OCI-LY7 (cell line): ENCODE results near the gene RSPH1. TPM values are rescaled to one million over a fixed set of nuclear protein-coding genes. Genes with fewer than 3 reads are reported as not detected.

ENCODE experiments used
- BruUV-seq: library from RNA; stranded (reverse); fragments of 400-500 nt; replicated peaks from 2 replicates; lab custom pipeline; 2021; lab: Mats Ljungman, UMichigan
- CTCF ChIA-PET: fragments of 300-600 bp; sonication (Branson Sonifier 250); formaldehyde crosslinking; loops from one replicate; lab custom pipeline; 2022; ENCODE audit warnings: antibody characterized with exemption; ENCODE audit not compliant: unreplicated experiment; lab: Charles Lee
- POLR2A ChIA-PET: fragments of 300-600 bp; sonication (Branson Sonifier 250); formaldehyde crosslinking; loops from one replicate; lab custom pipeline; 2022; ENCODE audit warnings: antibody characterized with exemption; lab: Charles Lee
- DNase-seq: peaks from one replicate; pipeline ENCODE4 v3.0.0-alpha.2; 2015; ENCODE audit warnings: low spot score
- H2AFZ ChIP-seq: fragments of 200-600 bp; sonication (generic), shearing (Covaris generic); 2 replicates; pipeline ENCODE4 v1.6.1; 2014; ENCODE audit warnings: mild to moderate bottlenecking, antibody characterized with exemption, low read length, moderate library complexity
- H3K27ac ChIP-seq: fragments of 200-600 bp; sonication (generic); 2 replicates; pipeline ENCODE4 v1.5.1; 2014; ENCODE audit warnings: mixed run types, low read depth, mild to moderate bottlenecking, moderate library complexity, low read length, inconsistent platforms; ENCODE audit not compliant: poor library complexity, severe bottlenecking
- H3K36me3 ChIP-seq: fragments of 200-600 bp; sonication (generic); 2 replicates; pipeline ENCODE4 v1.6.1; 2014; ENCODE audit warnings: mild to moderate bottlenecking, antibody characterized with exemption, low read length, moderate library complexity, mixed read lengths; ENCODE audit not compliant: insufficient read depth
- H3K4me1 ChIP-seq: fragments of 200-600 bp; sonication (generic); 2 replicates; pipeline ENCODE4 v1.5.1; 2014; ENCODE audit warnings: mild to moderate bottlenecking, low read length; ENCODE audit not compliant: insufficient read depth, poor library complexity, severe bottlenecking
- H3K4me2 ChIP-seq: fragments of 200-600 bp; sonication (generic); 2 replicates; pipeline ENCODE4 v1.6.1; 2014; ENCODE audit warnings: mild to moderate bottlenecking, low read length
- H3K4me3 ChIP-seq: fragments of 200-600 bp; sonication (generic); 2 replicates; pipeline ENCODE4 v1.5.1; 2014; ENCODE audit warnings: mild to moderate bottlenecking, low read depth, low read length; ENCODE audit not compliant: poor library complexity, severe bottlenecking
- H3K79me2 ChIP-seq: fragments of 200-600 bp; sonication (generic); 2 replicates; pipeline ENCODE4 v1.6.1; 2016; ENCODE audit warnings: low read depth, mild to moderate bottlenecking, low read length, moderate library complexity, mixed read lengths; ENCODE audit not compliant: insufficient read depth
- H3K9me2 ChIP-seq: fragments of 200-600 bp; sonication (generic); 2 replicates; pipeline ENCODE4 v1.6.1; 2016; ENCODE audit warnings: mild to moderate bottlenecking, low read length, mixed read lengths; ENCODE audit not compliant: insufficient read depth
- H3K9me3 ChIP-seq: fragments of 200-600 bp; sonication (generic); 2 replicates; pipeline ENCODE4 v1.6.1; 2014; ENCODE audit warnings: mild to moderate bottlenecking, mixed run types, low read length, mixed read lengths
- H4K20me1 ChIP-seq: fragments of 200-600 bp; sonication (generic); 2 replicates; pipeline ENCODE4 v1.6.1; 2014; ENCODE audit warnings: mild to moderate bottlenecking, antibody characterized with exemption, low read length, moderate library complexity, mixed read lengths; ENCODE audit not compliant: insufficient read depth
- EZH2phosphoT487 ChIP-seq: fragments of 200-600 bp; sonication (generic); IDR thresholded peaks from 2 replicates; pipeline ENCODE4 v1.6.1; 2018; ENCODE audit warnings: low read depth, borderline replicate concordance, mild to moderate bottlenecking, mixed run types, antibody characterized with exemption, low read length, moderate library complexity, mixed read lengths
- intact Hi-C: fragments of 100-400 bp; cut with micrococcal nuclease; formaldehyde crosslinking; loops from one replicate; pipeline ENCODE4 v1.10.0; 2022; ENCODE audit not compliant: unreplicated experiment
- total RNA-seq, 2 experiments: library from RNA; depleted of rRNA in 1 of 2; stranded (reverse); fragments of >200 nt in 1 of 2; shearing (Covaris generic) in 1 of 2; gene quantifications; 2 replicates each; pipeline ENCODE4 v1.2.3, GENCODE V29; 2014 to 2022
- TF ChIP-seq, protein P1 (sequence below): fragments of 200-600 bp; sonication (generic); conservative IDR thresholded peaks from 2 replicates; pipeline ENCODE4 v1.5.1; 2014; ENCODE audit warnings: mild to moderate bottlenecking, antibody characterized with exemption, low read length, moderate library complexity, mixed read lengths

The RSPH1 gene
- total RNA-seq, 2 experiments from 2014 or later, result 1.9 to 2.5 TPM

DNA sequence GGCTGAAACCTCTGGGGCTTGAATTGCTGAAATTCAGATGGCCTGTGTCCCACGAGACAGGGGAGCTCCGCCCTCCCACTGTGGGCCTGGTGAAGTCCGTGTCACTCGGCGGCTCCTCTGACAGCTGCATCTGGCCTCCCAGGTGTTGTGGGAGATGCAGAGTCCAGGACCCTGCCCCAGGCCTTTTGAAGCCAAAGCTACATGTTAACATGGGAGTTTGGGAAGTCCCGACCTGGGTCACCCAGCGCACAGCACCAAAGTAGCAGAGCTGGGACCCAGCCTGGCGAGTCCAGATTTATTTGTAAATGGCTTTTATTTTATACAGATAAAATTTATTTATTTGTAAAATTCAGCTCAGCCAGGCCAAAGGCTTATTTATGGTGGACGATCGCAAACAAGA, 46.6 kb upstream of the RSPH1 start:
- no peaks in the 10 kb centered on the region for H4K20me1 ChIP-seq
- no peaks in the 10 kb centered on the region for H3K79me2 ChIP-seq
- ChIA-PET POLR2A (interaction anchor here (0.5 kb wide), 1 partner anchor 44 kb away, joined by 3 read pairs; no protein-coding TSS in a partner anchor), CTCF (no interaction called here)
- no peak overlapping the region for H2AFZ ChIP-seq
- H3K27ac ChIP-seq, result no peak overlapping the region
- H3K9me2 ChIP-seq, result no peaks in the 10 kb centered on the region
- DNase-seq, result no peak
- TF ChIP-seq EZH2phosphoT487, result no peak
- TF ChIP-seq, protein P1, sequence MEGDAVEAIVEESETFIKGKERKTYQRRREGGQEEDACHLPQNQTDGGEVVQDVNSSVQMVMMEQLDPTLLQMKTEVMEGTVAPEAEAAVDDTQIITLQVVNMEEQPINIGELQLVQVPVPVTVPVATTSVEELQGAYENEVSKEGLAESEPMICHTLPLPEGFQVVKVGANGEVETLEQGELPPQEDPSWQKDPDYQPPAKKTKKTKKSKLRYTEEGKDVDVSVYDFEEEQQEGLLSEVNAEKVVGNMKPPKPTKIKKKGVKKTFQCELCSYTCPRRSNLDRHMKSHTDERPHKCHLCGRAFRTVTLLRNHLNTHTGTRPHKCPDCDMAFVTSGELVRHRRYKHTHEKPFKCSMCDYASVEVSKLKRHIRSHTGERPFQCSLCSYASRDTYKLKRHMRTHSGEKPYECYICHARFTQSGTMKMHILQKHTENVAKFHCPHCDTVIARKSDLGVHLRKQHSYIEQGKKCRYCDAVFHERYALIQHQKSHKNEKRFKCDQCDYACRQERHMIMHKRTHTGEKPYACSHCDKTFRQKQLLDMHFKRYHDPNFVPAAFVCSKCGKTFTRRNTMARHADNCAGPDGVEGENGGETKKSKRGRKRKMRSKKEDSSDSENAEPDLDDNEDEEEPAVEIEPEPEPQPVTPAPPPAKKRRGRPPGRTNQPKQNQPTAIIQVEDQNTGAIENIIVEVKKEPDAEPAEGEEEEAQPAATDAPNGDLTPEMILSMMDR, result no peak
- H3K4me2 ChIP-seq, result no peak overlapping the region
- no peak overlapping the region for H3K4me3 ChIP-seq
- H3K9me3 ChIP-seq, result no peaks in the 10 kb centered on the region
- H3K4me1 ChIP-seq, result peaks cover 18% of the 10 kb centered on the region
- intact Hi-C loops, result no loop called here
- peaks cover 46% of the 10 kb centered on the region for H3K36me3 ChIP-seq
- BruUV-seq, result no TSS peak

DNA sequence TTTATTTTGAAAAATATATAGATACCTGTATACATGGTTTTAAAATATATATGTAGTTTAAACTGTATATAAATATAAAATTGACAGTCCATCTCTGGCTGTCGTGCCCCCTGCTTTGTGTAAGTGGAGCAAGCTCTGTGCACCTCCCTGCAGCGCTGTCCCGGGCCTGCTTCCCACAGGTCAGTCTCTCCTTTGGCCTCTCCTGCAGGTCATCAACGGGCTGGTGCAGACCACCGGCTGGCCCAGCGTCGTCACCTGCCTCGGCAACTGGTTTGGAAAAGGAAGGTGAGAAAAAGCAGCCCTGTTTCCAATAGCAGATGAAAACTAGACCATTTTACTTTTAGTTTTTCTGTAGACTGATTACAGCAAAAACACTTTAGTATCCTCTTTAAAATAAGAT, 46.2 kb upstream of the RSPH1 start:
- TF ChIP-seq, protein P1, result no peak
- no peak for TF ChIP-seq EZH2phosphoT487
- Histone ChIP-seq H3K36me3 (peaks cover 45% of the 10 kb centered on the region), H3K4me2 (no peak overlapping the region), H4K20me1 (no peaks in the 10 kb centered on the region), H3K4me1 (peaks cover 22% of the 10 kb centered on the region), H3K9me3 (no peaks in the 10 kb centered on the region), H2AFZ (no peak overlapping the region), H3K79me2 (no peaks in the 10 kb centered on the region), H3K27ac (no peak overlapping the region), H3K9me2 (no peaks in the 10 kb centered on the region), H3K4me3 (no peak overlapping the region)
- intact Hi-C loops, result no loop called here
- ChIA-PET POLR2A (interaction anchor here (1.6 kb wide), 1 partner anchor 18 kb away, joined by 3 read pairs; no protein-coding TSS in a partner anchor), CTCF (no interaction called here)
- DNase-seq, result no peak
- no TSS peak for BruUV-seq

DNA sequence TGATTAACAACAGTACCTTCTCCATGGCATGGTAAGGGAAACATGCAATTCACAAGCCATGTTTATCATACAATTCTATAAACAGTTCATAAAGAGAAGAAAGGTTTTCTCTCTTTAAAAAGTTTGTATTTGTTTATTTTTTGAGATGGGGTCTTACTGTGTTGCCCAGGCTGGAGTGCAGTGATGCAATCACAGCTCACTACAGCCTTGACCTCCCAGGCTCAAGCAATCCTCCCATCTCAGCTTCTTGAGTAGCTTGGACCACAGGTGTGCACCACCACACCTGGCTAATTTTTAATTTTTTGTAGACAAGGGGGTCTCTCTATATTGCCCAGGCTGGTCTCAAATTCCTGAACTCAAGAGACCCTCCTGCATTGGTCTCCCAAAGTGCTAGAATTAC, 45.6 kb upstream of the RSPH1 start:
- no peaks in the 10 kb centered on the region for H4K20me1 ChIP-seq
- no peak overlapping the region for H2AFZ ChIP-seq
- H3K9me3 ChIP-seq, result no peaks in the 10 kb centered on the region
- no peaks in the 10 kb centered on the region for H3K79me2 ChIP-seq
- H3K9me2 ChIP-seq, result no peaks in the 10 kb centered on the region
- BruUV-seq, result no TSS peak
- no peak overlapping the region for H3K27ac ChIP-seq
- peaks cover 28% of the 10 kb centered on the region for H3K4me1 ChIP-seq
- no peak for DNase-seq
- no peak for TF ChIP-seq EZH2phosphoT487
- TF ChIP-seq, protein P1, result no peak
- intact Hi-C loops, result no loop called here
- peaks cover 41% of the 10 kb centered on the region for H3K36me3 ChIP-seq
- no peak overlapping the region for H3K4me2 ChIP-seq
- no peak overlapping the region for H3K4me3 ChIP-seq
- ChIA-PET POLR2A (interaction anchor here (1.6 kb wide), 1 partner anchor 19 kb away, joined by 3 read pairs; no protein-coding TSS in a partner anchor), CTCF (no interaction called here)
